Islet of Langerhans (tissue), 1 donor: Measurements from ENCODE around the gene TEAD3.

ENCODE experiments used
- FAIRE-seq: peaks from one replicate; lab custom pipeline; 2011; peaks lifted over from hg19 to GRCh38; lab: Jason Lieb, UNC

TEAD3 gene

DNA sequence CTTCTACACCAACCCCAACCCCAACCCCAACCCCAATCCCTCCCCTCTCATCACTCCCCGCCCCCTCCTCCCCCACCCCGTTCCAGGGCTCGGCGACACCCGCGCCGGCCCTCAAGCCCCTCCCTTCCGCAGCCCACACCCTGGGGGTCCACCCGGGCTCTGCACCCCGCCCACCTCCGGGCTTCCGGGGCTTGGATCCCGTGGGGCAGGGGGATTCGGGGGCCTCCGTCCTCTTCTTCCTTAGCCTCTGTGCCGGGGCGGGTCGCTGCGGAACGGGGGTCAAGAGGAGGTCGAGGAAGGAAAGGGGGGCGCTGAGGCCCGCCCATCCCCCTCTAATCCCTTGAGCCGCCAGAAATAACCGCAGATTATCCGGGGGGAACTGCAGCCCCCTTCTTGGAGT is 15.1 kb upstream of the TEAD3 start:
- no peak for FAIRE-seq

DNA sequence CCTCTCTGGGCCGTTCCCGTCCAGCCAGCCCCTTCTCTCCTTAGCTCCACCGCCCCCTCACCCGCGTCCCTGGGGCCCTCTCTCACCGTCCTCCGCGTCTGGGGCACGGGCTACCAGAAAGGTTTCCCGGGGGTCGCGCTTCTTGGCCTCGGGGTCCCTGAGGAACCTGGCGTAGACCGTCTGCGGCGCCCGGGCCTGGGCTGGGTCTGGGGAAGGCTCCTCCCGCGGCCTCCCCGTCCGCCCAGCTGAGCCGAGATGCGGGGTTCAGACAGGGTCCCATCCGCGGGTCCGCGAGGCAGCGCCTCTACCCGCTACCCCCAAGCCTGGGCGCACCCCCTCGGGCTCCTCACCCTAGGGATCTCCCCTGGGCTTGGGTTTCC is 14.7 kb upstream of the TEAD3 start:
- no peak for FAIRE-seq

DNA sequence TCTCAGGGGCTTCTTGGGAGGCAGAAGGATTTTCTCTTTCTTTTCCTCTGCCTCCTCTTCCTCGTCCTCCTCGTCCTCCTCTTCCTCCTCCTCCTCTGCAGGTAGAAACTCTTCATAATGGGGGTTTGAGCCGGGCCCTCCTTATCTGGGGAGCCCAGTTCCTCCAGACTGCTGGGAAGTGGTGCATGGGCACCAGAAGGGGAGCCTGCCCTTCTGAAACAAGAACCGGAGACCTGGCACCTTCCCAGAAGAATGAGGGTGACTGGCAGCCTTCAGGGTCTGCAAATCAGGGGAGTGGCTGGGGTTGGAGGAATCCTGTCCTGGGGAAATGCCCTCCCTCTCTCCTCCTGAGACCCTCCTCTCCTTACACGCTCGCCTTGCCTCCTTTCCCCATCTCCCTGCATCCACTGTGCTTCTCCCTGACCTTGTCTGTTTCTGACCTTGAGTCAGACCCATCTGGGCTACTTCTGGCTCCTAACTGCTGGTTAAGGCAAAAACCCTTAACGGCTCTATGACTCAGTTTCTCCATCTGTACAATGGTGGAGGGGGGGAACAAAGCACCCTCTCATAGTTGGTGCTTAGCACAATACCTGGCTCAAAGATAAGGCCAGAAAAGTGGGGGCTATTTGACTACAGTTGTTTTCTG is 14.2 kb upstream of the TEAD3 start:
- FAIRE-seq = no peak

DNA sequence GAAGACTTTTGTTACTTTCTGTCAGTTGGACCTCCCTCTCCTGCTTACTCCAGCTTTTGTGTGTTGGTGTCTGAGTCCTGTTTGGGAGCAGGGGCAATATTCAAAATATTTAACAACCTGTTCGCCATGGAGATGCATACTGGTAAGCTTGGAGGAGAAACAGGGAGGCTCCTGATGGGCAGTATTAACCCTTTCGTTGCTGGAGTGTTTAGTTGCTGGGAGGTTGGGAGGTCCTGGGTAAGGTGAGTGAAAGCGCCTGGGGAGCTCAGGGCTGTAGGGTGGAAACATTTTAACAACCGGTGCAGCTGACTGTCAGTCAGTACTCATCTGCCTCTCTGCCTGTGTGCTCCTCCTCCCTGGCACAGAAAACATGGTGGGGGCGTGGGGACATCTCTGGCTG is 11.7 kb upstream of the TEAD3 start:
- FAIRE-seq = no peak

DNA sequence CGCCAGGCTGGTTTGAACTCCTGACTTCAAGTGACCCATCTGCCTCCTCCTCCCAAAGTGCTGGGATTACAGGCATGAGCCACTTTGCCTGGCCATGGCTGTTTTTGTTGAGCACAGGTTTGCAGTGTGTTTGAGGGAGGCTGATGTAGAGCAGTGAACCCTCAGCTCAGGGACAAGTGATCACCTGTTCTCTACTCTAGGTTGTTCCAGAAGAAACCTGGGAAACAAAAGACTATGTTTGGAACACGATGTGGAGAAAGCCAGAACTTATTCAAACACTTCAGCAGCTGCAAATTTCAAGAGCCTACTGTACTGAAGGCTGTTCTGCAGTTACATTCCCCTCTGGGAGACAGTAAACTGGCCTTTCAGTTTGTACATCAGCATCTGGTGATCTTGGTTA is 11.1 kb upstream of the TEAD3 start:
- FAIRE-seq = no peak

DNA sequence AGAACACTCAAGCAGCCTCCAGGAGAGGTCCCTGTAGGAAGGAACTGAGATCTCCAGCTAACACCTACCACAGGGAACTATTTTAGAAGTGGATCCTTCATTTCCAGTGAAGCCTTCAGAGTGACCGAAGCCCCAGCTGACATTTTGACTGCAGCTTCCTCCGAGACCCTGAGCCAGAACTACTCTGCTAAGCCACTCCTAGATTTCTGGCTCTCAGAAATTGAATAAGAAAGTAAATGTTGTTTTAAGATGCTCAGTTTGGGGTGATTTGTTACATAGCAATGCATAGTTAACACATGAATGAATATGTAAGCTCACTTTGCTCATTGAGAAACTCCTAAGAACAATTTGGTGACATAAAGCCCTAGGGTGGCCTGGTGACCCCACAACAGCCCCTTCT is 10.3 kb upstream of the TEAD3 start:
- FAIRE-seq = no peak

DNA sequence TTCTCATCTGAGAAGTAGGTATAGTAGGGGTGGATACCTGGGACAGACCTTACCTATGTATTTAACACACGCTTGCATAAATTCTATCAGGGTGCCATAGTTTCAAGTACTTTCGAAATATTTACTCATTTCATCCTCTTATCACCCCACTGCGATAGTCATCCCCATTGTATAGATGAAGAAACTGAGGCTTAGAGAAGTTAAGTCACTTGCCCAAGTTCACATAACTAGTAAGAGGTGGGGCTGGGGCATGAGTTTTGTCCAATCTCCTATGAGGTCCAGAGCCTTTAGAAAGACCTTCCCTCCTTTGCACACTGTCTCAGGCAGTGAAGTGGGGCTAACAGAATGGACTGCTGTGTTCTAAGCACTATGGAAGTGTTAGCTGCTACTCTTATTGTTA is 9.7 kb upstream of the TEAD3 start:
- no peak for FAIRE-seq

DNA sequence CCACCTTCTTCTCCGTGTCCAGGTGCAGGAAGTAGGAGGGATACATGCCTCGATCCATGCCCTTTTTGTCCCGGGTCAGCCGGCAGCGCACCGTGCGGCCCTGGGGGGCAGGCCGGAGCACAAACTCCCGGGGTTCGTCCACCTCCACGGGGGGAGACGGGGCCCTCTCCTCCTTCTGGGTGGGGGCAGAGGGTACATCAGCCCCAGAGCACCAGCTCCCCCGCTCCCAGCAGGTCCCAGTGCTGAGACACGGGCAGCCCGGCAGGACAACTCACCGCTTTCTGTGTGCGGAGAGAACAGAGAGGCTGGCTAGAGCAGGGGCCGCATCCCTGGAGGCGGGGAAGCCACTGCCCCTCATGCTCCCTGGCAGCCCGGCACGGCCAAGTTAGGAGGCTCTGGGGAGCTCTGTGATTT is 9.1 kb upstream of the TEAD3 start:
- no peak for FAIRE-seq

DNA sequence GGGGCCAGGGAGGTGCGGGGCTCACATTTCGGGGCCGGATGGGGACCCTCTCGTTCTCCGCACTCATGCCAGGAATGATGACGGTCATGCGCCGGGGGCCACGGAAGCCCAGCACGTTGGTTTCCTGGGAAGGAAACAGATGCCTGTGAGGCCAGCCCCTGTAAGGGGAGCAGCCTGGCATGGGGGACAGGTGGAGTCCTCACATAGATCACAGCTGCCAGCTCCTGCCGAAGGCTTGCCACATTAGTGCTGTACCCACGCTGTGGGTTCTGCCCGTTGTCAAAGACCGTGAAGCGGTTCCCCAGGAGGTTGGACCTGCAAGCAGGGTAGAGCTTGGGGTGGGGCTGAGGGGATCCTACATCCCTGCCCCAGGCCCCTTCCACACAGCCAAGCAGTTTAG is 6.7 kb upstream of the TEAD3 start:
- no peak for FAIRE-seq

DNA sequence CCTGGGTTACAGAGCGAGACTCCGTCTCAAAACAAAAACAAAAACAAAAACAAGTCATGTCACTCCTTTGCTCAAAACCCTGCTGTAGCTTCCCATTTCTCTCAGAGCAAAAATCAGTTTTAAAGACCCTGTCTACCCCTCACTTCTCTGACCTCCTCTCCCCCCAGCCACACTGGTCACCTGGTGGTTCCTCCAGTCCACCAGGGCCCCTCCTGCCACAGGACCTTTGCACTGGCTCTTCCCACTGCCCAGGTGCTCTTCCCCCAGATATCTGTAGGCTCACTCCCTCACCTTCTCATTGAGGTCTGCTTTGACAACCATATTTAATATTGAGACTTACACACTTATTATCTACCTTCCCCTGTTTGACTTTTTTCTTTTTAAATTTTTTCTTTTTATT is 4.9 kb upstream of the TEAD3 start:
- no peak for FAIRE-seq

DNA sequence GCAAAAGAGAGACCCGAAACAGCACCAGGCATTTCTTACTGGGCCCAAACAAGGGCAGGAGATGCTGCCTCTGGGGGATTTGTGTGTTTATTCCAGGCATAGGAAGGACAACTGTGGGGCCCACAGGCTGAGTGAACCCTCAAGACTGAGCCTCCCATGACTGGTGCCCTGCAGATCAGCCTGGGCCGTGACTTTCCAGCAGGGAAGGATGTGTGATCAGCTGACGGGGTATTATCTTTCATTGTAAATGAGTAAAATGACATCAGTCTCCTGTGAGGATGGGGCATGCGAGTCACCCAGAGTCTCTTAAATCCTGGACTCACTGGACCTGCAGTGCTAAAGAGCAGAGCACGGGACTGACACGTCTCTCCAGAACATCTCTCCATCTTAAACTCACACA is 3.9 kb upstream of the TEAD3 start:
- no peak for FAIRE-seq

DNA sequence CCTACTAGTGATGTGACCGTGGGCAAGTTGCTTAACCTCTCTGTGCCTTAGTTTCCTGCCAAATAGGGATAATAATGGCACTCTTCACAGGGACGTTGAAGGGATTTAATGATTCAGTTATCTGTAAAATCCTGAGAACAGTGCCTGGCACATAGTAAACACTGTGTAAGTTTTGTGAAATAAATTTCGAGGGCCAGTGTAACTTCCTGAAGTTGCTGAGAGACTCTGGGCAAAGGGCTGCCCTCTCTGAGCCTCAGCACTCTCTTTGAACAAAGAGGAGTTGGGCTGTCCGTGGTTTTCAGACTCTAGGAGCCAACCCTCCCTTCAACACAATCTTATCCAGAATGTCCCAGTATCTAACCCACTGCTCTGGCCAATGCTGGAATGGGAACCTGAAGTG is 2.5 kb upstream of the TEAD3 start:
- FAIRE-seq = no peak

DNA sequence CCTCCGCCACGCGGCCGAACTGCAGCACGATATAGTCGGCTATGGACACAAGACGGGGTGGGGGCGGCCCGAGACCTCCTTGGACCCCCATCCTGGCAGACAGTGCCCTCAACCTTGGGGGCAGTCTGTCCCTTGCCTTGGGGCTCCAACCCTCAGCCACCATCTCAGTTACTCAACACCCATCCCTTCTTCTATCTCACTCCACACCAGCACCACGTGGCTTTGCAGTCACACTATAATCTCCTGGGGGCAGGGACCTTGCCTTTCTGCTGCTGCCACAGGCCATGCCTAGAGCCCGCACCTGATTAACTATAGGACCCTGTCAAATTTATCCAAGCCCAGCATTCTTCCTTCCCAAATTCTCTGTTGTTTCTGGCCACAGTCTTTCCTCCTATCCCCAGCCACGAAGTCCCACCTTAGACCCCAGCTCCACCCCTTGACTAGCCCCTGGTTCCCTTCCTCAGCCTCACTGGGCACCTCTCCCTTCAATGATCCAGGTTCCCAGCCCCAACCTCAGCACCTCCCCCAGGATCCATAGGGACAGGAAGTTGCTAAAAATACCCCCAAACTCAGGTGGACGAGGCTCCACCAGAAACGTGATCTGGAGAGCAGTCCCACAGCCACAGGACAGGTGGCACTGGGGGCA is 1.7 kb upstream of the TEAD3 start:
- FAIRE-seq = no peak

DNA sequence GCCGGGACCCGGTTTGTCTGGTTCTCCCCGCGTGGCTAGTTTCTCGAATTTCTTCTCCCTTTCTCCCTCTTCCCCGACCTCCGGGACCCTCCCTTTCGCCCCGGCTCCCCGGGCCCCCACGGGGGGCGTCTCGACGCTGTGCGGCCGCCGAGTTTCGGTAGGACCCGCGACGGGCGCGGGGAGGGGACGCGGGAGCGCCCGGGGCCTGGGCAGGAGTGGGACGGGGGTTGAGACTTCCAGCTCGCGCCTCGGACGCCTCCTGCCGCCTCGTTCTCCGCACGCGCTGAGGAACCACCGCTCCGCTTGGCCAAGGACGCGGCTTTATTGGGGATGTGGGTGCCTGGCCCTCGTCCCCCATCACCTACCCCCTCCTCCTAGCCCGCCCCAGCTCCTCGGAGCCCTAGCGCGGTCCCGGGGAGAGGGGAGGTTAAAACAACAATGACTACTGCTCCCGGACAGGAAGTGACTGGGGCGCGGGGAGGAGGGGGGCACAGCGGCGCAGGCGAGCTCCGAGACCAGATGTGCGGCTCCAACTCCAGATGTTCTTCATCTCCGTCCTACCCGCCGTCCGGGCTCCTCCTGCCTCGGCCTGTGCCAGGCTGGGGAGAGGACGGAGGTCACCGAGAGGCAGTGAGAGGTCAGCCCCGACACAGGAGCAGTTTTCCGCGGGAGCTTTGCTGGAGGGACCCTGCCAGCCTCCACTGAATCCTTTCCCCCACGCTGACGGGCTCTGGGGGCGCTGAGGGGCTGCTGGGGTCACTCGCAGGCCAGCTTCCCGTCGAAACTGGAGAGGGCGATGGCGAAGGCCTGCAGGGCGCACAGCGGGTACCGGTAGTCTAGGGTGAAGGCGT is 917 bp upstream of the TEAD3 start:
- no peak for FAIRE-seq

DNA sequence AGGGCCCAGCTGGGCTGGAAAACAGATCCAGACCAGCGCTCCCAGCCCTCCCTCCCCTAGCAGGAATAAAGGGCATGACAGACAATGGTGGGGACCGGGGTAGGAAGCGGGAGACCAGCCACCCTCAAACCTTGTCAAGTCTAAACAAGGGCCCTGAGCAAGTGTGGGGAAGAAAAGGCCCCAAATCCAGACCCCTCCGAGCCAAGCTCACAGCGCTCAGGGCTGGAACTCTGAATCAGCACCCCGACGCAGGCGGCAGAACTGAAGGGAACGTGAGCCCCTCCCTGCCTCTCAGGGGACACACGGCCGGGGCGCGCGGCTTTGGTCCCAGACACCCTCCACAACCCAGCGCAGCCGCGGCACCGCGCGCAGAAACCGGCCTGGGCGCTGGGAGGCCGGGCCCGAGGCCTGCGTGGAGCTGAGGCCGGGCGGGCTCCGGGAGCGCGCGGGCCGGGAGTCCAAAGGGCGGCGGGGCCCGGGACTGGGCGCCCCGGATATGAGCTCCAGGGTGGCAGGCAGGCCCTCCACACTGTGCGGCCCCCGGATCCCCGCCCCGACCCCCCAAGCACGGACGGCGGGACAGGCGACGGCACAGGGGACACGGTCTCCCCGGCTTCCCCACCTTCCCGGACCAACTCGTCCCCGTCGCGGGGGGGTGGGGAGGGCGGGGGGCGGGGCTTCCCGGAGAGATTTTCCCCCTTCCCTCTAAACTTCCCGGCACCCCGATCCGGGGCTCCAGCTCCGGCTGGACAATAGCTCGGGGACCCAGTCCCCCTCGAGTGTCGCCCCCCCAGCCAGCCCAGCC is 641 bp downstream of the TEAD3 start:
- FAIRE-seq = no peak

DNA sequence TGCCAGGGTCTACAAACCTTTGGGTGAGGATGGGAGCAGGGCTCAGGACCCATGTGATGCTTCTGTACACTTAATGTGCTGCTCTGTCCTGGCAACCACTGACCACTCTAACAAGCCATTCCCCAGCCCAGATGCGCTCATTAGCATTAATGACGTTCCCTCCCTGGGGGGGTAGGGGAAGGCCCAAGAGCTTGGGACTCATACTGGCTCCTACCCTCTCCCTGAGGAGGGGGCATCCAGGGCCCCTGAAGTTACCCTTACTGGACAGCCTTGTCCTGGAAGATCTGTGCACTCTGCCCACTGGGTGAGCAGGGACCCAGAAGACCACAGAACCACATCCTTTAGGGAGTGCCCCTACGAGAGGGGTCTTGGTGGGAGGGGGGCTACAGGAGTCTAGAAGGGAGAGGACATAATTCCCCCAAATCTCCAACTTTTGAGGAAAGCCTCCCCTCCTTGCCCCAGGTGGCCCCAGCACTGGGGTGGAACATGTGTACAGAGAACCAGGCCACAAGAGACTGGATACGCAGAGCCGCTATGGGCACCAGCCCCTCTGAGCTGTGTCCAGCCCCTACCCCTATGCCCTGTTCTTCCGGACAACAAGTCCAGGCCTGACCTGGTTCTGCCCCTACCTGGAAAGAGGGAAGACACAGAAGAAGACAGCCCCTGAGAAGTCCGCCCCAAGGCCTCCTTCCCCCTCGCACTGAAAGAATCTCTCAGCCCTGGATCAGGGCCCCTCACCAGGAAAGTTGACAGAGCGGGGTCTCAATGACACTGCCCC is 1.4 kb downstream of the TEAD3 start:
- FAIRE-seq = no peak

DNA sequence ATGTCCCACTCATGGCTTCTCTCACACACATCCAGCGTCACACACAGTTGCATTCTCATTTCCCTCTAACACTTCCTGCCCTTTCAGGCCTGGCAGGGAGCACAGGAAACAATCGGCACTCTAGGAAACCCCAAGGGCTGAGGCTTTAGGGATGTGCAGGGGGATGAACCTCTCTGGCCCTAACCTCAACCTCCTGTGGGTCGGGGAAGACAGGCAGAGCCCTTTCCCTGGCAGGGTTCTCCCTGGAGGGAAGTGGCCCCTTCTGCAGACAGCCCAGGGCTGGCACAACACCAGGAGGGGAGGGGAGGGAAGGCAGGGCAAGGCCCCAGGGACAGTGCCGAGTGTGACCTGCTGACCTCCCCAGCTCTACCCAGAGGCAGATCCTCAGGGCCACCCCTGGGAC is 2.7 kb downstream of the TEAD3 start:
- FAIRE-seq = no peak

DNA sequence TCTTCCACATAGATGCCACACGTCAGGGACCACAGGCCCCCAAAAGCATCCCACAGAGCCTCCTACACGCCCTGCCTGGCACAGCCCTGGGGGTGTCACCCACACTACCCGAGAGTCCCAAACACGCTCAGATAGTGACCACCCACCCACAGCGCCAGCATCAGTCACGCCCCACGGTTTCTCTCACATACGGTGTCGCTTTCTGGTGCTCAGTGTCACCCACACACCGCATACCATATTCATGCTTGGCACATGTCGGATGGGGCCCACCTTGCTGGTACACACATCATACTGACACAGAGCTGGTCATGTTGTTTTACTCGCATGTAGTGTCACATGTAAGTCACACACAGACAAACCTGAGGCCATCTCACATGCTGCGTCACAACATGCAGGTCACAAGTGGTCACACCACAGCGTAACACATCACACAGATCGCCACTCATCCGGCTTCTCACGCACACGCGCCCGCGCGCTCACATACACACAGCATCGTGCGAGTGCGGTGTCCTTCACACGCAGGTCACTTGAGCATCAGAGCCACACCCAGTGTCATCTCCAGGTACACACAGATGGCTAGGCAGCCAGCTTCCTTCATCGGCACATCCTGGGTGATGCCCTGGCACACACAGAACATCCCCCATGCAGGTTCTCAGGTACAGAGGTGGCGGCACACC is 3.4 kb downstream of the TEAD3 start:
- no peak for FAIRE-seq

DNA sequence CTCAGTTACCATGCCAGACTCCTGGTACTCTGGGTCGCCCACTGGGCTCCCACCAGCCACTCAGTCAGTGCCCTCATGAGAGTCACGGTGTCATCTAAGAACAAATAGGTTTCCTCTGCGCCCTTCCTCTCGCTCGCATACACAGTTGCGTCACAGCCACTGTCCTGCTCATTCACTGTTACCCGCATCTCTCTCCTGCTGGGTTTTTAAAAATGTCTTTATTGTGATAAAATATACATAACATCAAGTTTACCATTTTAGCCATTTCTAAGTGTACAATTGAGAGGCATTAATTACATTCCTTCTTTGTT is 4.0 kb downstream of the TEAD3 start:
- FAIRE-seq = no peak

DNA sequence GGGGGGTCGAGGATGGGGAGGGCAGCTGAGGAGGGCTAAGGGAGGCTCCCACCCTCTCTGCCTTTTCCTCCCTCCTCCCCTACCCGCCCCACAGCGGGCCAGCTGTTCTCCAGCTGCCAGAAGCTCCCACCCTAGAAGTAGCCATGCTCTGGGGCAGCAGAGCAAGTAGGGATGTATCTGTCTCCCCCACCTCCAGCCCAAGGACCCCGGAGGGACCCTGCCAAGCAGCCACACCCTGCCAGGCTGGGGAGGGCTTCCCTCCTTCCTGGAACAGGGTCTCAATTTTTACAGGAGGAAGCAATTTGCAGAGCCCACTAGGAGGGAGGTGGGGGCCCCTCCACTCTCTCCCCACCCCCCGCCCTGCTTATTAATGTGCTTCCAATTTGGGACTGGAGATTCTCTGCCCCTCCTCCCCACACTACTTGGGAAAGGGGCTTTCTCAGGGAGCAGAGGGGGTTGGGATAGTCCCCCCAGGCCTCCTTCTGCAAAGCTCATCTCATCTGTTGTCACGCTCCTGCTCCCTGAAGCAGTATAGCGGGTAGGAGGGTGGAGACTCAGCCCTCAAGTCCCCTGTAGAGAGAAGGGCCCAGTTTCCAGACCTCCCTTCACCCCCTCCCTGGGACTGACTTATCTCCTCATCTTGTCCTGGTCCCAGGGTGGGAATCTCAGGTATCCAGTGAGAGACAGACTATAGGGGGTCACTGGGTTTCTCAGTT is 4.5 kb downstream of the TEAD3 start:
- FAIRE-seq = no peak
